Urothelium cell line (cell line): ENCODE measurements around the gene COL1A1.

Source experiments
- DNase-seq: peaks from one replicate; pipeline ENCODE4 v3.0.0; 2011; ENCODE audit warnings: low spot score, mixed read lengths
- FAIRE-seq: peaks from 2 replicates; lab custom pipeline; 2011; peaks lifted over from hg19 to GRCh38; lab: Jason Lieb, UNC

The COL1A1 gene

DNA sequence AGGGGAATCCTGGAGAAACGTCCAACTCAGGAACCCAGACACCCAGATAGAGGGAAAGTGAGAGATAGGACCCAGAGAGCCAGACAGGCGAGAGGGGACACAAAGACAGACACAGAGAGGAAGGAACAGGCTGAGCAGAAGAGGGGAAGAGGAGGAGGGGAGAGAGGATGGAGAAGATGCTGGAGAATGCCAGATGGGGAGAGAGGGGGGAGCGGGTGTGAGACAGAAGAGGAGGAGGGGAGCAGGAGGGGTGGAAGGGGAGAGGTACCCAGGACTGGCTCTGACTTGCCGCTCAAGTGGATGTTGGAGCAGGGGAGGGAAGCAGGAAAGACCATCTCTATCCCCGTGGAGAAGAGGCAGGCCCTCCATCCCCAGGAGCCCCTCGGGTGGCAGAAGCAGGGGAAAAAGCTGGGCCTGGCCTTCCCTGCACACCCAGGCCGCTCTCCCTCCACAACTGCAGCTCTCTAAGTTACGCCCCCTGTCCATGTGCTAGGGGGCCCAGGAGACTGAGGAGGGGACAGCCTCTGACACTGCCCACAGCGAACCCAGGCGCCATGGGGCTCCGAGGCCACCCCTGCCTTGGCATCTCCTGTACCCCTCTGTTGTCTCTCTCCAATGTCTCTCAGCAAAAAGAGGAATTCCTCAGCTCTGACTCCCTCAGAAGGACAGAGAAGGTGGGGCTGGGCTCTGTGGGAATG, 55.8 kb downstream of the COL1A1 start:
- no peak for FAIRE-seq

GRCh38 chr17:50144845-50145531, 56.4 kb downstream of the COL1A1 start:
- DNase-seq (no peak), FAIRE-seq (no peak)

More for the DNA sequence above, 55.8 kb downstream of the COL1A1 start:
- DNase-seq = no peak

DNA sequence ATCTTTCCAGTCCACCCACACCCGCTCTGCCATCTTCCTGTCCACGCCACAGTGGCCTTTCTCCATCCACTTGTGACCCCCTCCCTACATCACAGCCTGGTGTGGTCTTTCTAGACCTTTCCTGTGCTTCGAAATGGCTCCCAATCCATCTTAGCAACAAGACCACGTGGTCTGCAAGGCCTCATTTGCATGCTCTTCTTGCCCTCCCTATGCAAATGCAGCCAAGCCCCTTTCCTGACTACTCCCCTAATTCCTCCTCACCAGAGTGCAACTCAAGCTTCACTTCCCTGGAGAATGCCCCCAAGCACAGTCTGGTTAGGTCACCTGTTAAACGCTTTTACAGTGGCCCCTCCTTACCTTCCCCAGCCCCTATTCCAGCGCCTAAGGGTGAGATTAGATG, 57.1 kb downstream of the COL1A1 start:
- DNase-seq (no peak), FAIRE-seq (no peak)

DNA sequence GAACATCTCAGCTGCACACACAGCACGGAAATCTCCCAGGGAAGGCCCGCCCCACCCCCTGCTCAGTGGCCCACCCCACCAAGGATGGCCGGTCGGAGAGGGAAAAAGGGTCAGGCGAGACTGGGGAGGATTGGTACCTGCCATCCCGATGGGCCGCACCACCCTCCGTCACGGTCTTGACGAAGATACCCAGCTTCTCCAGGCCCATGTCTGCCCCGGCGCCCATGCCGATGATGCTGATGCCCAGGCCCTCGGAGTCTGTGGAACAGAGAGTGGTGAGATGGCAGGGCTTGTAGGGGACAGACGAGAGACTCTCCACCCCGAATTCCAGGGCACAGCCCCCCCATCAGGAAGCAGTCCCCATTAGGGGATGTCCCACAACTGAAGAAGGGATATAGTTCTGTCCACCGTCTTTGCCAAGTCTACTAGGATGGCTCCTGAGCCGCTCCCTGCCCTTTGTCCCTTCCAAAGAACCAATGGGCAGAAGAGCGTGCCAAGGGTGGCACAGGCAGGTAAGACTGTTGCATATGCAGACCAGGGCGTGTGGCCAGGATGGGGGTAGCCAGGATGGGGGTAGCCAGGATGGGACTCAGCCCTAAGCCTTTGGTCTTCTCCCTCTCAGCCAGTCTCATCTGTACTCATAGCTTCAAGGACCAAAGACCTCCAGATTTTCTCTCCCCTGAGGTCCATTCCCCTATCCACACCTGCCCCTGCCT, 57.8 kb downstream of the COL1A1 start:
- no peak for FAIRE-seq
- DNase-seq = no peak

DNA sequence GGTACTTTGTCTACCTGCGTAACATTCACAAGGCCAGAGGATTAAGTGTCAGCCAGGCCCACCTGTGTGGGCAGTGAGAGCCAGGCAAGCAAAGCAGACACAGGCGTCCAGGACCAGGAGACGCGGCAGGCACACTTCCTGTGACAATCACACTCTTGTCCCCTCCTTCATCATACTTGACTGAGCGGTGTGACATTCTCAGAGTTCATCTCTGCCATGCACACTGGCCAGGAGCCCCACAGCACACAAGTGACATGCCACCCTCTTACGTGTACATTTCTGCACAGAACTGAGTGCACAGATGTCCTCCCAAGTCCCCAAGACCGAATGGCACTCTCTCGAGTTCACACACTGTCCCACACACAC, 59.7 kb downstream of the COL1A1 start:
- DNase-seq (no peak), FAIRE-seq (no peak)

DNA sequence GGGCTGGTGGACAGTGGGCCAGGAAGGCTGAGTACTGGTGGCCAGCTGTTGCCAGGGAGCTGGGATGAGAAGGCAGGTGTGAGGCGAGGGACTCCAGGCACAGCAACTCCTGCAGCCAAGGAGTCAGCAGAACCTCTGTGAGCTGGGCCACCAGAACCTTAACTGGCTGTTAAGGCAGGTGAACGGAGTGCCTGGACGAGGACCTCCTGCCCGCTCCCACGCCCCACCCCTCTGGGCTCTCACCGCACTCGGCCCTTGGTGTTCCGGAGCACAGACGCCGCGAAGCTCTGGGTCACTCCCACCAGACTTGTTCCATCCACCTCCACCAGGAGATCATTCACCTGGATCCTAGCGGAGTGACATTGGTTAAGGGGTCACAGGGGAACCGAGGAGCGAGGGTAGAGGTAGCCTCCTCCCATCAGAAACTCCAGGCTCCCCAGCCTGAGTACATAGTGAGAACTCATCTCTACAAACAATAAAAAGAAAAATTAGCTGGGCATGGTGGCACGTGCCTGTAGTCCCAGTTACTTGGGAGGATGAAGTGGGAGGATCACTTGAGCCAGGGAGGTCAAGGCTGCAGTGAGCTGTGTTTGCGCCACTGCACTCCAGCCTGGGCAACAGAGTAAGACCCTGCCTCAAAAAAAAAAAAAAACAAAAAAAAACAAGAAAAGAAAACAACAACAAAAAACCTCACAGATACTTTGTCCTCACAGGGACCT, 60.2 kb downstream of the COL1A1 start:
- FAIRE-seq (no peak), DNase-seq (no peak)

GRCh38 chr17:50139950-50140885, 61.2 kb downstream of the COL1A1 start:
- peak; percentile 65 for FAIRE-seq

DNA sequence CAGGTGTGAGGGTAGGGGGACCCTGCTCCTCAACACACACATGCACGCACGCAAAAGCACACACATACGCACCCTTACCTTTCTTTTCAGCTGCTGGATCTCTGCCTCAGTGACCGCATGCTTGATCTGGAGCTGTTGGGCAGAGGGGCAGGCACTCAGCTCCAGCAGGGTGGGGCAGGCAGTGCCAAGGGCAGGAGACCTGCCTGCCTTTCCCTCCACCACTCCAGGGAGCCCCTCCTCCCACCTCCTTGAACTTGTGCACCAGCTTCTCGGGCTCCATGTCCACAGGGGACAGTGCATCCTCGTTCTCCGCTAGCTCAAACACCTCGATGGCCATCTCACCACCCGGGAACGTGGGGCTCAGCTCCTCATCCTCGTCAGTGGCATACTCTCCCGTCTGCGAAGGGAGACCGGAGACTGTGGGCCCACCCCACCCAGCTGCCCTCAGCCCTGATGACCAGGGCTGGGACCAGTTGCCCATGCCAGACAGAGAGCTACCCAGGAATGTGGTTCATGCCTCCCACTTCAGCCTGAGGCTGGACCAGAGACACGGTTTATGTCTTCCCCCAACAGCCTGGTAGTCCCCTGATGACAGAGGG, 62.1 kb downstream of the COL1A1 start:
- FAIRE-seq (no peak), DNase-seq (no peak)

More at GRCh38 chr17:50139950-50140885, 61.2 kb downstream of the COL1A1 start:
- DNase-seq = peak; percentile 85

- FAIRE-seq (peak; percentile 65), DNase-seq (no peak)
Measured at GRCh38 chr17:50137042-50137441, 64.4 kb downstream of the COL1A1 start.

- DNase-seq = no peak
- FAIRE-seq = no peak
Measured at GRCh38 chr17:50136096-50136687, 65.2 kb downstream of the COL1A1 start.

GRCh38 chr17:50135316-50136095, 65.9 kb downstream of the COL1A1 start:
- no peak for DNase-seq
- no peak for FAIRE-seq

GRCh38 chr17:50134206-50135110, 67.0 kb downstream of the COL1A1 start:
- no peak for FAIRE-seq
- DNase-seq = no peak

DNA sequence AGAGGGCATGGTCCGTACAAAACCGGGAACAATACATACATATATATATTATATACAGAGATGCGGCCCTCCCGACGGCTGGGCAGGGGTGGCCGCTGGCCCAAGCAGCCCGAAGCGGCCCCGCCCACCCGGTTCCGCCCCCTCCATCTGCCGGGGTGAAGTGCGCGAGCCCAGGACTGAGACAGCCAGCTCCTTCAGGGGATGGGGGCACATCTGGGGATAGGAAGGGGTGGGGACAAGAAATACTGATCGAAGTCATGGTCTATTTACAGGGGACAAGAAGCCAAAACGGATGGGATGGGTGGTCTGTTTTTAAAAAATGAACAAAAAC, 67.7 kb downstream of the COL1A1 start:
- no peak for FAIRE-seq

More for the DNA sequence above, 67.7 kb downstream of the COL1A1 start:
- DNase-seq = no peak
